ENCODE results near the gene GPR135. TPM values are rescaled to one million over a fixed set of nuclear protein-coding genes. Genes with fewer than 3 reads are reported as not detected.

GPR135 gene
- total RNA-seq, 4 donors from 2014 or later: 7.4 to 12.9 (median 7.7) TPM

DNA sequence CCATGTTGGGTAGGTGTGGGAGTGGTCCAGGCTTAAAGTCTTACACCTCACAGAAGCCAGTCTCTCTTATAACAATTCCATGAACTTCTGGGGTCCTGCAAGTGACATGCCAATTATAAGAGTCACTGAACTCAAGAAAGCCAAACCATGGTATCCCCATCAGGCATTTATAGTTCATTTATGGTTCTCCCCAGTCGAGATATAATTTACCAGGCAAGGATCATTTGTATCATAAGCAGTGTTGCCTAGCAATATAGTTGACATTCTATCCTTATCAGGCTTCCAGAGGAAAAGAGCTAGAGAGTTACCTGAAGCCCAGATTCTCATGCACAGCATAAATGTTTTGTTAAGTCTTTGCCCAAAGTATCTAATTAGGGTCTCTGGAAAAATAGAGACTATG, 27.2 kb upstream of the GPR135 start:
- TF ChIP-seq POLR2A (IDR thresholded peaks at IDR 0.05): no peak
- TF ChIP-seq, protein P1, sequence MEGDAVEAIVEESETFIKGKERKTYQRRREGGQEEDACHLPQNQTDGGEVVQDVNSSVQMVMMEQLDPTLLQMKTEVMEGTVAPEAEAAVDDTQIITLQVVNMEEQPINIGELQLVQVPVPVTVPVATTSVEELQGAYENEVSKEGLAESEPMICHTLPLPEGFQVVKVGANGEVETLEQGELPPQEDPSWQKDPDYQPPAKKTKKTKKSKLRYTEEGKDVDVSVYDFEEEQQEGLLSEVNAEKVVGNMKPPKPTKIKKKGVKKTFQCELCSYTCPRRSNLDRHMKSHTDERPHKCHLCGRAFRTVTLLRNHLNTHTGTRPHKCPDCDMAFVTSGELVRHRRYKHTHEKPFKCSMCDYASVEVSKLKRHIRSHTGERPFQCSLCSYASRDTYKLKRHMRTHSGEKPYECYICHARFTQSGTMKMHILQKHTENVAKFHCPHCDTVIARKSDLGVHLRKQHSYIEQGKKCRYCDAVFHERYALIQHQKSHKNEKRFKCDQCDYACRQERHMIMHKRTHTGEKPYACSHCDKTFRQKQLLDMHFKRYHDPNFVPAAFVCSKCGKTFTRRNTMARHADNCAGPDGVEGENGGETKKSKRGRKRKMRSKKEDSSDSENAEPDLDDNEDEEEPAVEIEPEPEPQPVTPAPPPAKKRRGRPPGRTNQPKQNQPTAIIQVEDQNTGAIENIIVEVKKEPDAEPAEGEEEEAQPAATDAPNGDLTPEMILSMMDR (IDR thresholded peaks at IDR 0.05): no peak
- DNase-seq: no peak
- WGBS, 2 donors: 94 to 96% methylated on average over 1 of the region's 1 CpG
- Histone ChIP-seq H3K4me1 (no peaks in the 10 kb centered on the region), H3K36me3 (peaks cover 0 to 4% of the 10 kb centered on the region in 2 donors), H3K9me3 (no peaks in the 10 kb centered on the region), H3K27ac (no peak overlapping the region), H3K27me3 (no peaks in the 10 kb centered on the region), H3K4me3 (replicated peaks in 1 of 3) (no peak overlapping the region)
- intact Hi-C loops (cut with DNase I): no loop called here

DNA sequence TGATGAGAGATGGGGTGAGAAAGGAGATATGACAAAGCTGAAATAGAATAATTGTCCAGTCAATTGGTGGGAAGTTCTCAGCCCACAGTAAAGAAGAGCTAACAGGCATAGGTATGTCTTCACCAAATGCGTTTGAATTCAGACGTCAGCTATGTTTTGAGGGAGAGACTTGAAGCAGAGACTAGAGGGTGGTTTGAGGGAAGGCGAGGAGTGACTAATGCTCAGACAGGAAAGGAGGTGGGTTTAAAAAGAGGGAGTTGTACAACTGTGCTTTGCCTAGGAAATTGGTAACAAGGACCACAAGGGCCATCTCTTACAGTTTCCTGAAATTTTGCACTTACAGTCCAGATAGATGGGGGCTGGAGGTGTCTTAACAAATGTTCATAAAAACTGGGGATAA, 25.6 kb upstream of the GPR135 start:
- Histone ChIP-seq H3K4me1 (peaks cover 4 to 6% of the 10 kb centered on the region in 2 donors), H3K9me3 (no peaks in the 10 kb centered on the region), H3K27ac (no peak overlapping the region), H3K27me3 (no peaks in the 10 kb centered on the region), H3K36me3 (peaks cover 0 to 4% of the 10 kb centered on the region in 2 donors), H3K4me3 (replicated peaks in 1 of 3) (no peak overlapping the region)
- TF ChIP-seq POLR2A (IDR thresholded peaks at IDR 0.05): no peak
- TF ChIP-seq, protein P1 (IDR thresholded peaks at IDR 0.05): no peak
- DNase-seq: no peak
- WGBS, 2 donors: 92 to 93% methylated on average over 3 of the region's 3 CpGs
- intact Hi-C loops (cut with DNase I): no loop called here

DNA sequence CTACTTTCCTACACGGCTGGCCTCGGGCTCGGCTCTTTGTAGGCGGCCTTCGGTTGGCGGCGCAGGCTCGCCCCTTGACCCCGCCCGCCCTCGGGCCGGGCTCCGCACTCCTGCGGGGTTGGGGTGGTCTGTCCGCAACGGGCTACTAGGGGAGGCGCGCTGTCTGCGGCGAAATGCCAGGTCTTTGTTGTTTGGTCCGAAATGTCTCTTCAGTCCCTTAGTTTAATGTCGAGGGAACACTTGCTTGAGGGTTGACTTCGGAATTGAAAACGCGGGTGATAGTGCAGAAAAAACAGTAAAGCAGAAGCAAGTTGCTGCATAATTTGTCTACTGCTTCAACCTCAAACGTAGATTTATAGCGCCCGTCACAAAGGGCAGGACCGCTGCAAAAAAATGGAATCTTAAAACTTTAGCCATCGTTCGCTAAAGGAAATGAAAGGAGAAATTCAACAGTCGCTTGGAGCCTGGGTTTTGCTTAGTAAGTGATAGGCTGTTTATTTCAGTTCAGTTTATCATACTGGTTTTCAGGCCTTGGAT, 19.5 kb upstream of the GPR135 start:
- no peak for DNase-seq
- WGBS, 2 donors: 0 to 1% methylated on average over 32 of the region's 32 CpGs
- peak overlapping the region; percentile 89 to 96 (median 95) for H3K4me3 ChIP-seq (replicated peaks in 1 of 3)
- TF ChIP-seq POLR2A (IDR thresholded peaks at IDR 0.05): no peak
- TF ChIP-seq, protein P1 (IDR thresholded peaks at IDR 0.05): no peak
- H3K27ac ChIP-seq: peak overlapping the region; percentile 80 to 94 (median 92)
- H3K9me3 ChIP-seq: no peaks in the 10 kb centered on the region
- H3K36me3 ChIP-seq: no peaks in the 10 kb centered on the region
- intact Hi-C loops (cut with DNase I): no loop called here
- H3K4me1 ChIP-seq: peaks cover 29 to 32% of the 10 kb centered on the region in 2 donors
- H3K27me3 ChIP-seq: no peaks in the 10 kb centered on the region

DNA sequence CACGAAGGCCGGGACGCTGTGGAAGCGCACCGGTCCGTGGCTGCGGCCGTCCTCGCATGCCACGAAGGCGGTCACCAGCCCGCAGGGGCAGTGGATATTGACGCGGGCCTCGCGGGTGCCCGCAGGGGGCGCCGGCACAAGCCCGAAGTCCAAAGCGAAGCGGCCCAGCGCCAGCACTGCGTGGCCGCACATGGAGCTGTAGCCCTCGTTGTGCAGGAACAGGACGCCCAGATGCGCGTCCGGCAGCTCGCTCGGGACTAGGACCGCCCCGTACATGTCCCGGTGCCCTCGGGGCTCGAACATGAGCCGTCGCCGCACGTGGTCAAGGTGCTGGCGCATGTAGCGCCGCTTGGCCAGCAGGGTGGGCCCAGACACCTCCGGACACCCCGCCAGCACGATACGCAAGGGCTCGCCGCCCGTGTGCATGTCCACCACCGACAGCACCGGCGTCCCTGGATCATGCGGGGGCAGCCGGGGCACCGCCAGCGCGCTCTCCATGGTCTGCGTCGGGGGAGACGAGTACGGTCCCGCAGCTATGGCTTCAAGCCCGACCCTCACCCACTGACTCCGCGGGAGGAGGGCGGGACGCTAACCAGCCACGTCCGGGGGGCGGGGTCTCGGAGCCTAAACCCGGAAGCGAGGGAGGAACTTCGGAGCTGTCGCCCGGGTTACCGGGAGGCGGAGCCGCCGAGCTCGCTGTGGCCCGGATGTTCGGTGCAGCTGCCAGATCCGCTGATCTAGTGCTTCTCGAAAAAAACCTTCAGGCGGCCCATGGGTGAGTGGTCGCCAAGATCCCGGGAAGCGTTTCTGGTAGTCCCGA, 18.8 kb upstream of the GPR135 start, which contains the start of the genes JKAMP and L3HYPDH:
JKAMP (plus strand) TSS at position 699 of the 820 bp plus-strand sequence; CDS start at position 772, 73 bp downstream.
L3HYPDH (minus strand) TSS at position 590 of the 820 bp plus-strand sequence; CDS start at position 498, 92 bp downstream.
- no peaks in the 10 kb centered on the region for H3K9me3 ChIP-seq
- intact Hi-C loops (cut with DNase I): no loop called here
- H3K27me3 ChIP-seq: no peaks in the 10 kb centered on the region
- peaks cover 29 to 32% of the 10 kb centered on the region in 2 donors for H3K4me1 ChIP-seq
- no peaks in the 10 kb centered on the region for H3K36me3 ChIP-seq
- TF ChIP-seq, protein P1 (IDR thresholded peaks at IDR 0.05): peak; percentile 19 to 65 (median 54)
- peak; percentile 18 to 91 for TF ChIP-seq POLR2A (IDR thresholded peaks at IDR 0.05)
- peak within 1 kb of the TSS; percentile 89 to 96 (median 95) for H3K4me3 ChIP-seq (replicated peaks in 1 of 3)
- 0% methylated on average over 20 to 46 of the region's 92 CpGs for WGBS, 2 donors
- H3K27ac ChIP-seq: peak within 1 kb of the TSS; percentile 80 to 94 (median 92)
- DNase-seq: peak; percentile 99

DNA sequence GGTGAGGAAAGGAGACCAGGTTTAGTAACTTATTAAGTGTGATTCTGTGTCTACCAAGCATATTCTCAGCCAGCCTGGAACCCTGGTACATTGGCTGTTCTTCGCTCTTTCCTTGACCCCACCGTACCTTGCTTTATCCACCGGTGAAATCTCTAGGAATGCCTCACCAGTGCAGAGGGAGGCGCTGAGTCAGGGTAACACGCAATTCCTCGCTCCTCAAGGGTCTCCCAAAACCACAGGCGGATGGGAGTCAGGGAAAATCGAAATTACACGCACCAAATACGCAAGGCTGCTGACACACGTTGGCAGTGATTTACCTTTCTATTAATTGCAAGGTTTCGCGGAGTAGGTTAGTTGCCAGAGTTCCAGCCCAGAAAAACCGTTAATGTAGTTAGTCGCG, 18.2 kb upstream of the GPR135 start:
- intact Hi-C loops (cut with DNase I): no loop called here
- peak overlapping the region; percentile 77 to 95 (median 89) for H3K4me3 ChIP-seq (replicated peaks in 1 of 3)
- TF ChIP-seq, protein P1 (IDR thresholded peaks at IDR 0.05): no peak
- TF ChIP-seq POLR2A (IDR thresholded peaks at IDR 0.05): no peak
- H3K27me3 ChIP-seq: no peaks in the 10 kb centered on the region
- 5 to 7% methylated on average over 14 to 16 of the region's 16 CpGs for WGBS, 2 donors
- DNase-seq: no peak
- H3K9me3 ChIP-seq: no peaks in the 10 kb centered on the region
- peaks cover 0 to 4% of the 10 kb centered on the region in 2 donors for H3K36me3 ChIP-seq
- H3K4me1 ChIP-seq: peaks cover 29 to 32% of the 10 kb centered on the region in 2 donors
- H3K27ac ChIP-seq: peak overlapping the region; percentile 80 to 94 (median 92)
